ENCODE measurements around the gene ITGB3.

- TF ChIP-seq CTCF (IDR thresholded peaks at IDR 0.05 in 8 of 11, conservative IDR thresholded peaks at IDR 0.05 in 3 of 11): peak in 1 of 11 experiments; percentile 8
- no peak for TF ChIP-seq POLR2A (IDR thresholded peaks at IDR 0.05)
Measured at GRCh38 chr17:47205419-47205963, 48.1 kb upstream of the ITGB3 start.

All from spleen (tissue), 7 donors.